ENCODE data around the gene WIPI1.

DNA sequence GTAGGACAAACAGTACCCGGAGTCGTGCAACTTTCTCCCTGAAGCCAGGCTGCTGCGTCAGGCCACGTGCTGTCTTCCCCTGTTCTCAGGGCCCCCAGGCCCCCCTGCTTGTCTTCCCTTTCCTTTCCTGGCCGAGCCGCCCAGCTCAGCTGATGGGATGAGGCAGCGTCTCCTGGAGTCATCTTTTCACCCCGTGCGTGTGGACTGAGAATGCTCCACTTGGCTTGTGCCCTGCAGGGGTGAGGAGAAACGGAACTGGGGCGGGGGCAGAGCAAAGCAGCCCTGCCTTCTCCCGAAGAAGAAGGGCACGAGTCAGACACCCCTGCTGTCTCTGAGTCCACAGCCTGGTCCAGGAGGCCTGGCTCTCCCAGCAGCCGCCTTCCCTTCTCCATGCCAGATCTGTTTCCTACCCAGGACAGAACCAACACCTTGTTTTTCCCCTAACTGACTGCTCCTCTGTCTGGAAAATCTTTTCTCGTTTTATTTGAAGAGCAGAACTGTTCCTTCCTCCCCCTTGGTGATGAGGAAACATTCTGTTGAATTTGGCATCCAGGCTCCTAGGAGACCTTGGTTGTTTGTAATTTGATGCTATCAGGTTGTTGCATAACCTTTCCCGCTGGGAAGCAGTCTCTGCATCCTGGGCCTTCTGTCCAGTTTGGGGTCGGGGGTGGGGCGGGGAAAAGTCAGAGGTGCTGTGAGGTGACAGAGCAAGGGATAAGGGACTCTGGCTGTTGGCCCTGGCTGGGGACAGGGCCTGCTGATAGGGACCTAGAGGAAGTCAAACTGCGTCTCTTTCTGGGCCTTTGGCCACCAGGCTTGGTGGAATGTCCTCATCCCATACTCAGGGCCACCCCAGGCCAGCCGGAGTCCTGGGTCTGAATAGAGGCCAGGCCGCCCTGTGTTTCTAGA, 78.8 kb downstream of the WIPI1 start:
- TF ChIP-seq, protein P1, sequence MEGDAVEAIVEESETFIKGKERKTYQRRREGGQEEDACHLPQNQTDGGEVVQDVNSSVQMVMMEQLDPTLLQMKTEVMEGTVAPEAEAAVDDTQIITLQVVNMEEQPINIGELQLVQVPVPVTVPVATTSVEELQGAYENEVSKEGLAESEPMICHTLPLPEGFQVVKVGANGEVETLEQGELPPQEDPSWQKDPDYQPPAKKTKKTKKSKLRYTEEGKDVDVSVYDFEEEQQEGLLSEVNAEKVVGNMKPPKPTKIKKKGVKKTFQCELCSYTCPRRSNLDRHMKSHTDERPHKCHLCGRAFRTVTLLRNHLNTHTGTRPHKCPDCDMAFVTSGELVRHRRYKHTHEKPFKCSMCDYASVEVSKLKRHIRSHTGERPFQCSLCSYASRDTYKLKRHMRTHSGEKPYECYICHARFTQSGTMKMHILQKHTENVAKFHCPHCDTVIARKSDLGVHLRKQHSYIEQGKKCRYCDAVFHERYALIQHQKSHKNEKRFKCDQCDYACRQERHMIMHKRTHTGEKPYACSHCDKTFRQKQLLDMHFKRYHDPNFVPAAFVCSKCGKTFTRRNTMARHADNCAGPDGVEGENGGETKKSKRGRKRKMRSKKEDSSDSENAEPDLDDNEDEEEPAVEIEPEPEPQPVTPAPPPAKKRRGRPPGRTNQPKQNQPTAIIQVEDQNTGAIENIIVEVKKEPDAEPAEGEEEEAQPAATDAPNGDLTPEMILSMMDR (IDR thresholded peaks at IDR 0.05): no peak
- TF ChIP-seq POLR2AphosphoS5 (IDR thresholded peaks at IDR 0.05; ENCODE audit: low read depth, low read length): no peak
- TF ChIP-seq, protein P2, sequence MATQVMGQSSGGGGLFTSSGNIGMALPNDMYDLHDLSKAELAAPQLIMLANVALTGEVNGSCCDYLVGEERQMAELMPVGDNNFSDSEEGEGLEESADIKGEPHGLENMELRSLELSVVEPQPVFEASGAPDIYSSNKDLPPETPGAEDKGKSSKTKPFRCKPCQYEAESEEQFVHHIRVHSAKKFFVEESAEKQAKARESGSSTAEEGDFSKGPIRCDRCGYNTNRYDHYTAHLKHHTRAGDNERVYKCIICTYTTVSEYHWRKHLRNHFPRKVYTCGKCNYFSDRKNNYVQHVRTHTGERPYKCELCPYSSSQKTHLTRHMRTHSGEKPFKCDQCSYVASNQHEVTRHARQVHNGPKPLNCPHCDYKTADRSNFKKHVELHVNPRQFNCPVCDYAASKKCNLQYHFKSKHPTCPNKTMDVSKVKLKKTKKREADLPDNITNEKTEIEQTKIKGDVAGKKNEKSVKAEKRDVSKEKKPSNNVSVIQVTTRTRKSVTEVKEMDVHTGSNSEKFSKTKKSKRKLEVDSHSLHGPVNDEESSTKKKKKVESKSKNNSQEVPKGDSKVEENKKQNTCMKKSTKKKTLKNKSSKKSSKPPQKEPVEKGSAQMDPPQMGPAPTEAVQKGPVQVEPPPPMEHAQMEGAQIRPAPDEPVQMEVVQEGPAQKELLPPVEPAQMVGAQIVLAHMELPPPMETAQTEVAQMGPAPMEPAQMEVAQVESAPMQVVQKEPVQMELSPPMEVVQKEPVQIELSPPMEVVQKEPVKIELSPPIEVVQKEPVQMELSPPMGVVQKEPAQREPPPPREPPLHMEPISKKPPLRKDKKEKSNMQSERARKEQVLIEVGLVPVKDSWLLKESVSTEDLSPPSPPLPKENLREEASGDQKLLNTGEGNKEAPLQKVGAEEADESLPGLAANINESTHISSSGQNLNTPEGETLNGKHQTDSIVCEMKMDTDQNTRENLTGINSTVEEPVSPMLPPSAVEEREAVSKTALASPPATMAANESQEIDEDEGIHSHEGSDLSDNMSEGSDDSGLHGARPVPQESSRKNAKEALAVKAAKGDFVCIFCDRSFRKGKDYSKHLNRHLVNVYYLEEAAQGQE (IDR thresholded peaks at IDR 0.05; ENCODE audit: insufficient read depth in 1 of 2, low read depth in 2 of 2, low read length in 1 of 2): no peak
- no peak for TF ChIP-seq TCF7L2 (IDR thresholded peaks at IDR 0.05; ENCODE audit: low read depth, low read length)

All from Panc1 (cell line).